Embryonic facial prominence (tissue), 1 donor: Measurements from ENCODE around the gene DNAJC7.
"Not testable (repeated sequence)": the region's sequence is repeated elsewhere in the genome, so short reads cannot be mapped to it uniquely, and the experiment has no call there.

Experiments
- DNase-seq: peaks from one replicate; pipeline ENCODE4 v3.0.0-alpha.2; 2016; ENCODE audit errors: extremely low spot score

Gene DNAJC7

GRCh38 chr17:42012363-42012762 is 4.9 kb downstream of the DNAJC7 start:
- not testable (repeated sequence) for DNase-seq

- no peak for DNase-seq
Observed at GRCh38 chr17:42010898-42011516, 6.2 kb downstream of the DNAJC7 start.

GRCh38 chr17:42010266-42010680 is 7.0 kb downstream of the DNAJC7 start:
- DNase-seq: not testable (repeated sequence)

- DNase-seq: no peak
Observed at GRCh38 chr17:42009170-42009569, 8.1 kb downstream of the DNAJC7 start.

- no peak for DNase-seq
Observed at GRCh38 chr17:42005166-42005565, 12.1 kb downstream of the DNAJC7 start.

- no peak for DNase-seq
Observed at GRCh38 chr17:42002792-42003301, 14.4 kb downstream of the DNAJC7 start.

GRCh38 chr17:42002175-42002791 is 15.0 kb downstream of the DNAJC7 start:
- DNase-seq: no peak

- no peak for DNase-seq
Observed at GRCh38 chr17:42001729-42002128, 15.5 kb downstream of the DNAJC7 start.

- DNase-seq: no peak
Observed at GRCh38 chr17:42000413-42001133, 16.7 kb downstream of the DNAJC7 start.

GRCh38 chr17:41998497-41998896 is 18.7 kb downstream of the DNAJC7 start:
- DNase-seq: no peak

- DNase-seq: no peak
Observed at GRCh38 chr17:41996855-41997164, 20.4 kb downstream of the DNAJC7 start.

- DNase-seq: no peak
Observed at GRCh38 chr17:41992576-41992975, 24.7 kb downstream of the DNAJC7 start.

- no peak for DNase-seq
Observed at GRCh38 chr17:41989702-41990419, 27.4 kb downstream of the DNAJC7 start.

GRCh38 chr17:41988418-41988817 is 28.8 kb downstream of the DNAJC7 start:
- DNase-seq: no peak

GRCh38 chr17:41987642-41988041 is 29.6 kb downstream of the DNAJC7 start:
- no peak for DNase-seq

GRCh38 chr17:41986634-41987033 is 30.6 kb downstream of the DNAJC7 start:
- no peak for DNase-seq

GRCh38 chr17:41985919-41986318 is 31.3 kb downstream of the DNAJC7 start:
- no peak for DNase-seq

GRCh38 chr17:41984454-41984853 is 32.8 kb downstream of the DNAJC7 start:
- no peak for DNase-seq

GRCh38 chr17:41982026-41982760 is 35.0 kb downstream of the DNAJC7 start:
- DNase-seq: no peak

GRCh38 chr17:41977991-41978390 is 39.2 kb downstream of the DNAJC7 start:
- no peak for DNase-seq

- no peak for DNase-seq
Observed at GRCh38 chr17:41976142-41976768, 41.0 kb downstream of the DNAJC7 start.
